Amniotic stem cell (primary cell): ENCODE data around the gene ATL1.
"Not testable (repeated sequence)": the region's sequence is repeated elsewhere in the genome, so short reads cannot be mapped to it uniquely, and the experiment has no call there.

Source experiments
- DNase-seq: peaks from one replicate; lab custom pipeline; 2025; lab: John Stamatoyannopoulos, UW

Gene ATL1

GRCh38 chr14:50659327-50659974, 99.5 kb downstream of the ATL1 start:
- no peak for DNase-seq

- not testable (repeated sequence) for DNase-seq
Observed at GRCh38 chr14:50664579-50664978, 104.6 kb downstream of the ATL1 start.

GRCh38 chr14:50665300-50665699, 105.4 kb downstream of the ATL1 start:
- DNase-seq, result not testable (repeated sequence)

DNA sequence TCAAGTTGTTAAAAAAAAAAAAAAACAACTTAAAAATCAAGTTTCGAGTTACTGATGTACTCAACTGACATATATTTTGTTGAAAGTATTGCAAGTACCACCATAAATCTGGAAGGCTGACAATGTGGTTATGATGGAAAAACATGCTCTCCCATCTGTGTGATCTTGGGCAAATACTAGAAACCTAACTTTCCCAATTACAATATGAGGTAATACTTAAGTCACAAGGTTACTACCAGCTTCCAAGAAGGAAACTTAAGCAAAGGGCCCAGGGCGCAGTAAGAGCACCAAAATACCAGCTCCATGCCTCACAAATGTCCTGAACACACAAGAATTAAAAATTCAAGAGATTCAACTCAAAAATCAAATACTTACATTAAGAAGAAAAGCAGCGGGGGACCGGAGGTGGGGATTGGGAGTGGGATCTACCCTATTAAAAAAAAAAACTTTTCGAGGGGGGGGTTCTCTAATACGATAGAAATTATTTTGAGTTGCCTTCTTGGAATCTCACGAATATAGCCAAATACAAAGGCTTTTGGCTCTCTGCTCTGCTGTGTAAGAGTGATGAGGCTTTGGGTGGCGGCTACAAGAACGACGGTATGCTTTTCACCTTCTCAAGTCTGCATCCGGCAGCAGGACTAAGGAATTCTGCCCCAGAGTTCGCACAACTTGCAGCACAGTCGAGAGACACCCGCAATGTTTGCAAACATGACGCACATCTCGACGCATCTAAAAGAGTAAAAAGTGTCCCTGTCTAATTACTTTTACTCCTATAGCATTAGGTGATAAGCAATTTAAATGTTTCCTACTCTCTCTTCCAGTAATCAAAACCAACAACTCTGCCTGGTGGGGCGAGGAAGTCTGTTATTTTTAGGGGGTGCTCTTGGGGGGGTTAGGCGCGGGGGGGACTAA, 107.1 kb downstream of the ATL1 start:
- peak; percentile 18 for DNase-seq

DNA sequence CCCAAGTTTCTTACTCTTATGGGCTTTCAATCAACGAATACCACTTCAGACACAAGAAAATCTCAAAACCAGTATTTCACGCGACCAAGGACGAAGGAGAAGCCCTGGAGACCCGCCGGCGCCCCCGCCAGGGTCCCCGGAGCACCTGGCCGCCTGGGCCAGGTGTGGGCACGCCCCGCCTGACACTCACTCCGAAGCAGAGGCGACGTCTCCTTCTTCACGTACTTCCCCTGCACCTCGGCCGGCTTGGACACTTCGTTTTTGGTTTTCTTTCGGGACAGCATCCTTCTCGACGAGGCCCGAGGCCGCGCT, 107.7 kb downstream of the ATL1 start:
- DNase-seq, result no peak

DNA sequence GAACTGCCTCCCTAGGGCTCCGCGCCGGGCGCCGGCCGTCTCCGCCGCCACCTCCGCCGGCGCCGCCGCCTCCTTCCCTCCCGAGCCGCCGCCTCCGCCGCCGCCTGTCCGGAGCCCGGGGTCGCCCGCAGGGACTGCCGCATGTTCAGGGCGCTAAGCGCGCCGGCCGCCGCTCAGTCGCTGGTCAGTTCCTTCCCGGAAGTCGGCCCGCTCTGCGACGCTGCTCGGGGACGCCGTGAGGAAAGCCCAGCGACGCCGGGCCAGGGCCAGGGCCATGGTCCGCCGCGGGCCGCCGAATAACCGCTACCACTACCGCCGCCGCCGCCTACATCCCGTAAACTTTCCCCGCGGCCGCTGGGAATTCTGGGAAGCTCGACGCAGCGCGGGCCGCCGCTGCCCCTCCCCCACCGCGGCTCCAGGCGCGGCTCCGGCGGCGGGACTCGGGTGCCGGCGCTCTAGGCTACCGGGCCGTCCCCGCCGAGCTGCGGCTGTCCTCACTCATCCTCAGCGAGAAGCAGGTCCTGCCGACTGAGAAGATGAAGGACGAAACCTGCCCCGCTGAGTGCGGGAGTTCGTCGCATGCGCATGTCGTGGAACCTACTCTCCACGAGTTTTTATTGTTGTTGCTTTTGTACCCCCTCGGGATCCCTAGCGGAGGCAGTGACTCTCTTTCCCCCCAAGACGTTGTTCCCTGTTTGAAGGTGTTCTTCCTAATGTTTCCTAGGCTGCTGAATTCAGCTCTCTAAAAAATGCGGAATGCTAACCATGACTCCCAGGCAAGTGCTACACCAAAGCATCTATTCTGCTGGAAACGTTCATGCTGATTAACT, 108.3 kb downstream of the ATL1 start, which contains the start of gene SAV1:
Gene SAV1, minus strand, starts transcription at position 311 of the 830 bp plus-strand sequence. CDS start 339 bp downstream, outside the sequence.
- DNase-seq, result peak; percentile 42

DNA sequence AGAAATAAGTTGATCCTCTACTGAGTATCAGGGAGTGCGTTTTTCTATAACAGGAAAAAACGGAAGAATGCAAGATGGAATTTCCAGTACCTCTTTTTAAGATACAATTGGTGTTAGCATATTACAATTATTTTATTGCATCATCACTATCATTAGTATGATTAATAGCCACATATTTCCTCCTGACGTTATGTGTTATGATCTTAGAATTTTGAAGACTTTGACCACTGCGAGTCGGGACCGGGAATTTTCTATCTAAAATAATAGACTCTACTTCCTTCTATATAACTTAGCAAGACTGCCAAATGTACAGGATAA, 108.8 kb downstream of the ATL1 start:
- no peak for DNase-seq

DNA sequence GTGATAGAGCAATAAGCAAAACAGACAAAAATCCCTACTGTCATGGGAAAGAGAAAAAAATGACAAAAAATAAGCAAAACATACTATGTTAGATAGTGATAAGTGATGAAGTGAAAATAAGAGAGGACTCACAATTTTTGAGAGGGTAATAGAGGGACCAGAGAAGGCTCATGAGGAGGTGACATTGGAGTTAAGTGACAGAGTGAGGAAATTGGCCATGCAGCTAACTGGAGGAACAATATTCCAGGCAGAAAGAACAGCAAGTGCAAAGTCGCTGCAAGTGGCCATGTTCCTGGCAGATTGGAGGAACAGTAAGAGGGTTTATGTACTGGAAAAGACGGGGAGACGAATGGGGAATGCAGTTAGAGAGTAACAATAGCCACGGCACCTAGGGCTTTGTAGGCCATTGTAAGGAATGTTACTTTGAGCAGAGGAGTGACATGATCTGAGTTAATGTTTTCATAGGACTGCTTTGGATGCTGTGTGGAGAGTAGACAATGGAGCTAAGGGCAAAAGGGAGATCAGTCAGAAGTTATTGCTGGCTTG, 109.6 kb downstream of the ATL1 start:
- DNase-seq, result no peak

GRCh38 chr14:50670196-50670865, 110.4 kb downstream of the ATL1 start:
- no peak for DNase-seq

- no peak for DNase-seq
Observed at GRCh38 chr14:50670866-50671256, 110.9 kb downstream of the ATL1 start.

GRCh38 chr14:50675597-50675996, 115.7 kb downstream of the ATL1 start:
- no peak for DNase-seq

DNA sequence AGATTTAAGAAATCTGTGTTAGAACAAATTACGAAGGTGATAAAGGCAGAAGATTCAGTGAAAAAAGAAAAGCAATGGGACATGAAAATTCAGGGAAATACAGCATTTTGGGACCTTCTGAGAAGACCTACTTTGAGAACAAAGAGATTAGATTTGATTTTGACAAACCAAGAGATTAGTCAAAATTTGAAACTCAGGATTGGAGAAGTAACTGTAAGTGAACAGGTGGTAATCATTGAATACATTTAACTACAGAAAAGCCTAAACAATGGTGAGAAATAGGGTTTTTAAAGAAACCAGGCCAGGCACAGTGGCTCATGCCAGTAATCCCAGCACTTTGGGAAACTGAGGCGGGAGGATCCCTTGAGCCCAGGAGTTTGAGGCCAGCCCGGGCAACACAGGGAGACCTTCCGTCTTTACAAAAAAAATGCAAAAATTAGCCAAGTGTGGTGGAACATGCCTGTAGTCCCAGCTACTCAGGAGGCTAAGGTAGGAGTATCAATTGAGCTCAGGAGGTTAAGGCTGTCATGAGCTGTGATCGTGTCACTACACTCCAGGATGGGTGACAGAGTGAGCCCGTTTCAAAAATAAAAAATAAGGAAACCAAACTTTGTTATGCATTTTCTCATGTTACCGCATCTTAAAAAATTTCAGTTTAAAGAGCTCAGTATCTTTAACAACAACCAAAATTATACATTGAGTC, 117.0 kb downstream of the ATL1 start:
- DNase-seq, result no peak

GRCh38 chr14:50677527-50678063, 117.7 kb downstream of the ATL1 start:
- no peak for DNase-seq

DNA sequence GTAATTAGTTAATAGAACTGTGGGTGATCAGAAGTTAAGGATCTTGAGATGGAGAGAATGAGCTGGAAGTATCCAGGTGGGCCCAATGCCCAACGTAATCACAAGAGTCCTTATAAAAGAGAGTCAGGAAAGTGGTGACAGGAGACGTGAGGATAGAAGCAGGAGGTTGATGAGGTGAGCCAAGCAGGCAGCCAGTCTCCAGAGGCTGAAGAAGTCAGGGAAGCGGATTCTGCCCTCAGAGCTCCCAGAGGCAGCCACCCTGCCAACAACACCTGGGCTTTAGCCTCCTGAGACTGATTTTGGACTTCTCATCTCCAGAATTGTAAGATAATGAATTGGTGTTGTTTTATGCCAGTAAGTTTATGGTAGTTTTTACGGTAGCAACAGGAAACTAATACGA, 118.2 kb downstream of the ATL1 start:
- no peak for DNase-seq

DNA sequence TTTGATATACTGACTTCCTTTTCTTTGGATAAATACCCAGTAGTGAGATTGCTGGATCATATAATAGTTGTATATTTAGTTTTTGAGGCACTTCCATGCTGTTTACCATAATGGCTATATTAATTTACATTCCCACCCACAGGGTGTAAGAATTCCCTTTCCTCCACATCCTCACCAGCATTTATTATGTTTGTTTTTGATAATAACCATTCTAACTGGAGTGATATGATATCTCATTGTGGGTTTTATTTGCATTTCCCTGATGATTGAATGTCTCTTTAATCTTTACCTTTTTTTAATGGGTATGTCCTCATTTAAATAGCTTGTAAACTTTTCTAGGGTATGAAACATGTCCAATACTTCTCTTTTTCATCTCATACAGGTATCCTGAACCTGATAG, 119.7 kb downstream of the ATL1 start:
- DNase-seq, result no peak
